ENCODE results near the gene METTL13.

The METTL13 gene

GRCh38 chr1:171811672-171812071 lies 30.2 kb downstream of the METTL13 start:
- Histone ChIP-seq H3K9ac (ENCODE audit: low read length in 5 of 5) (no peak overlapping the region), H3K9me3 (ENCODE audit: control insufficient read depth in 5 of 5, low read length in 5 of 5) (no peaks in the 10 kb centered on the region), H3K4me3 (ENCODE audit: low read depth in 1 of 5, low read length in 5 of 5) (no peak overlapping the region), H3K4me1 (ENCODE audit: control insufficient read depth in 5 of 5, insufficient read depth in 5 of 5, low read length in 5 of 5) (peaks cover 0 to 4% (median 0%) of the 10 kb centered on the region in 5 donors), H3K36me3 (ENCODE audit: control insufficient read depth in 5 of 5, insufficient read depth in 5 of 5, low read length in 5 of 5) (no peaks in the 10 kb centered on the region), H3K27me3 (ENCODE audit: control insufficient read depth in 5 of 5, insufficient read depth in 4 of 5, low read length in 5 of 5) (no peaks in the 10 kb centered on the region), H3K27ac (ENCODE audit: low read depth, low read length) (no peak overlapping the region)

- H3K4me3 ChIP-seq (ENCODE audit: low read depth in 1 of 5, low read length in 5 of 5), result no peak overlapping the region
- H3K36me3 ChIP-seq (ENCODE audit: control insufficient read depth in 5 of 5, insufficient read depth in 5 of 5, low read length in 5 of 5), result no peaks in the 10 kb centered on the region
- H3K27me3 ChIP-seq (ENCODE audit: control insufficient read depth in 5 of 5, insufficient read depth in 4 of 5, low read length in 5 of 5), result no peaks in the 10 kb centered on the region
- no peak overlapping the region for H3K27ac ChIP-seq (ENCODE audit: low read depth, low read length)
- peaks cover 0 to 4% (median 0%) of the 10 kb centered on the region in 5 donors for H3K4me1 ChIP-seq (ENCODE audit: control insufficient read depth in 5 of 5, insufficient read depth in 5 of 5, low read length in 5 of 5)
- no peak overlapping the region for H3K9ac ChIP-seq (ENCODE audit: low read length in 5 of 5)
- no peaks in the 10 kb centered on the region for H3K9me3 ChIP-seq (ENCODE audit: control insufficient read depth in 5 of 5, low read length in 5 of 5)
Measured at GRCh38 chr1:171814692-171815091, 33.2 kb downstream of the METTL13 start.

GRCh38 chr1:171816300-171816901 lies 34.9 kb downstream of the METTL13 start:
- no peaks in the 10 kb centered on the region for H3K9me3 ChIP-seq (ENCODE audit: control insufficient read depth in 5 of 5, low read length in 5 of 5)
- H3K4me3 ChIP-seq (ENCODE audit: low read depth in 1 of 5, low read length in 5 of 5), result no peak overlapping the region
- H3K27me3 ChIP-seq (ENCODE audit: control insufficient read depth in 5 of 5, insufficient read depth in 4 of 5, low read length in 5 of 5), result no peaks in the 10 kb centered on the region
- H3K4me1 ChIP-seq (ENCODE audit: control insufficient read depth in 5 of 5, insufficient read depth in 5 of 5, low read length in 5 of 5), result peaks cover 0 to 4% (median 0%) of the 10 kb centered on the region in 5 donors
- H3K27ac ChIP-seq (ENCODE audit: low read depth, low read length), result no peak overlapping the region
- H3K9ac ChIP-seq (ENCODE audit: low read length in 5 of 5), result no peak overlapping the region
- H3K36me3 ChIP-seq (ENCODE audit: control insufficient read depth in 5 of 5, insufficient read depth in 5 of 5, low read length in 5 of 5), result no peaks in the 10 kb centered on the region

- peaks cover 0 to 4% (median 0%) of the 10 kb centered on the region in 5 donors for H3K4me1 ChIP-seq (ENCODE audit: control insufficient read depth in 5 of 5, insufficient read depth in 5 of 5, low read length in 5 of 5)
- H3K36me3 ChIP-seq (ENCODE audit: control insufficient read depth in 5 of 5, insufficient read depth in 5 of 5, low read length in 5 of 5), result no peaks in the 10 kb centered on the region
- no peak overlapping the region for H3K4me3 ChIP-seq (ENCODE audit: low read depth in 1 of 5, low read length in 5 of 5)
- H3K9ac ChIP-seq (ENCODE audit: low read length in 5 of 5), result no peak overlapping the region
- no peak overlapping the region for H3K27ac ChIP-seq (ENCODE audit: low read depth, low read length)
- no peaks in the 10 kb centered on the region for H3K9me3 ChIP-seq (ENCODE audit: control insufficient read depth in 5 of 5, low read length in 5 of 5)
- H3K27me3 ChIP-seq (ENCODE audit: control insufficient read depth in 5 of 5, insufficient read depth in 4 of 5, low read length in 5 of 5), result no peaks in the 10 kb centered on the region
Measured at GRCh38 chr1:171817511-171818265, 36.2 kb downstream of the METTL13 start.

- no peak overlapping the region for H3K27ac ChIP-seq (ENCODE audit: low read depth, low read length)
- H3K27me3 ChIP-seq (ENCODE audit: control insufficient read depth in 5 of 5, insufficient read depth in 4 of 5, low read length in 5 of 5), result no peaks in the 10 kb centered on the region
- no peak overlapping the region for H3K9ac ChIP-seq (ENCODE audit: low read length in 5 of 5)
Measured at GRCh38 chr1:171819946-171820345, 38.5 kb downstream of the METTL13 start.

GRCh38 chr1:171826973-171827372 lies 45.5 kb downstream of the METTL13 start:
- Histone ChIP-seq H3K27ac (ENCODE audit: low read depth, low read length) (no peak overlapping the region), H3K36me3 (ENCODE audit: control insufficient read depth in 5 of 5, insufficient read depth in 5 of 5, low read length in 5 of 5) (no peaks in the 10 kb centered on the region), H3K27me3 (ENCODE audit: control insufficient read depth in 5 of 5, insufficient read depth in 4 of 5, low read length in 5 of 5) (no peaks in the 10 kb centered on the region), H3K9me3 (ENCODE audit: control insufficient read depth in 5 of 5, low read length in 5 of 5) (peaks cover 0 to 10% (median 6%) of the 10 kb centered on the region in 5 donors), H3K4me1 (ENCODE audit: control insufficient read depth in 5 of 5, insufficient read depth in 5 of 5, low read length in 5 of 5) (no peaks in the 10 kb centered on the region), H3K4me3 (ENCODE audit: low read depth in 1 of 5, low read length in 5 of 5) (peak overlapping the region in 2 of 5 donors; percentile 1 to 2), H3K9ac (ENCODE audit: low read length in 5 of 5) (no peak overlapping the region)

More at GRCh38 chr1:171819946-171820345, 38.5 kb downstream of the METTL13 start:
- no peaks in the 10 kb centered on the region for H3K36me3 ChIP-seq (ENCODE audit: control insufficient read depth in 5 of 5, insufficient read depth in 5 of 5, low read length in 5 of 5)
- H3K4me3 ChIP-seq (ENCODE audit: low read depth in 1 of 5, low read length in 5 of 5), result no peak overlapping the region
- peaks cover 0 to 4% (median 0%) of the 10 kb centered on the region in 5 donors for H3K4me1 ChIP-seq (ENCODE audit: control insufficient read depth in 5 of 5, insufficient read depth in 5 of 5, low read length in 5 of 5)
- H3K9me3 ChIP-seq (ENCODE audit: control insufficient read depth in 5 of 5, low read length in 5 of 5), result no peaks in the 10 kb centered on the region

GRCh38 chr1:171828794-171829193 lies 47.3 kb downstream of the METTL13 start:
- no peak overlapping the region for H3K4me3 ChIP-seq (ENCODE audit: low read depth in 1 of 5, low read length in 5 of 5)
- no peak overlapping the region for H3K27ac ChIP-seq (ENCODE audit: low read depth, low read length)
- no peaks in the 10 kb centered on the region for H3K4me1 ChIP-seq (ENCODE audit: control insufficient read depth in 5 of 5, insufficient read depth in 5 of 5, low read length in 5 of 5)
- no peaks in the 10 kb centered on the region for H3K36me3 ChIP-seq (ENCODE audit: control insufficient read depth in 5 of 5, insufficient read depth in 5 of 5, low read length in 5 of 5)
- H3K9ac ChIP-seq (ENCODE audit: low read length in 5 of 5), result no peak overlapping the region
- no peaks in the 10 kb centered on the region for H3K27me3 ChIP-seq (ENCODE audit: control insufficient read depth in 5 of 5, insufficient read depth in 4 of 5, low read length in 5 of 5)
- H3K9me3 ChIP-seq (ENCODE audit: control insufficient read depth in 5 of 5, low read length in 5 of 5), result peaks cover 0 to 10% (median 6%) of the 10 kb centered on the region in 5 donors

GRCh38 chr1:171833091-171833825 lies 51.8 kb downstream of the METTL13 start:
- Histone ChIP-seq H3K27ac (ENCODE audit: low read depth, low read length) (no peak overlapping the region), H3K36me3 (ENCODE audit: control insufficient read depth in 5 of 5, insufficient read depth in 5 of 5, low read length in 5 of 5) (peaks cover 0 to 2% (median 0%) of the 10 kb centered on the region in 5 donors), H3K9ac (ENCODE audit: low read length in 5 of 5) (no peak overlapping the region), H3K4me1 (ENCODE audit: control insufficient read depth in 5 of 5, insufficient read depth in 5 of 5, low read length in 5 of 5) (no peaks in the 10 kb centered on the region), H3K4me3 (ENCODE audit: low read depth in 1 of 5, low read length in 5 of 5) (no peak overlapping the region), H3K27me3 (ENCODE audit: control insufficient read depth in 5 of 5, insufficient read depth in 4 of 5, low read length in 5 of 5) (no peaks in the 10 kb centered on the region), H3K9me3 (ENCODE audit: control insufficient read depth in 5 of 5, low read length in 5 of 5) (no peaks in the 10 kb centered on the region)

GRCh38 chr1:171834821-171835220 lies 53.4 kb downstream of the METTL13 start:
- H3K27ac ChIP-seq (ENCODE audit: low read depth, low read length), result no peak overlapping the region
- peaks cover 0 to 2% (median 0%) of the 10 kb centered on the region in 5 donors for H3K36me3 ChIP-seq (ENCODE audit: control insufficient read depth in 5 of 5, insufficient read depth in 5 of 5, low read length in 5 of 5)

GRCh38 chr1:171835891-171836290 lies 54.4 kb downstream of the METTL13 start:
- Histone ChIP-seq H3K9ac (ENCODE audit: low read length in 5 of 5) (no peak overlapping the region), H3K27me3 (ENCODE audit: control insufficient read depth in 5 of 5, insufficient read depth in 4 of 5, low read length in 5 of 5) (no peaks in the 10 kb centered on the region), H3K4me1 (ENCODE audit: control insufficient read depth in 5 of 5, insufficient read depth in 5 of 5, low read length in 5 of 5) (peaks cover 0 to 4% (median 3%) of the 10 kb centered on the region in 5 donors), H3K36me3 (ENCODE audit: control insufficient read depth in 5 of 5, insufficient read depth in 5 of 5, low read length in 5 of 5) (peaks cover 0 to 2% (median 0%) of the 10 kb centered on the region in 5 donors), H3K4me3 (ENCODE audit: low read depth in 1 of 5, low read length in 5 of 5) (no peak overlapping the region), H3K9me3 (ENCODE audit: control insufficient read depth in 5 of 5, low read length in 5 of 5) (peaks cover 0 to 18% (median 6%) of the 10 kb centered on the region in 5 donors), H3K27ac (ENCODE audit: low read depth, low read length) (no peak overlapping the region)

More at GRCh38 chr1:171834821-171835220, 53.4 kb downstream of the METTL13 start:
- Histone ChIP-seq H3K27me3 (ENCODE audit: control insufficient read depth in 5 of 5, insufficient read depth in 4 of 5, low read length in 5 of 5) (no peaks in the 10 kb centered on the region), H3K9me3 (ENCODE audit: control insufficient read depth in 5 of 5, low read length in 5 of 5) (peaks cover 0 to 9% (median 0%) of the 10 kb centered on the region in 5 donors), H3K9ac (ENCODE audit: low read length in 5 of 5) (no peak overlapping the region), H3K4me1 (ENCODE audit: control insufficient read depth in 5 of 5, insufficient read depth in 5 of 5, low read length in 5 of 5) (no peaks in the 10 kb centered on the region), H3K4me3 (ENCODE audit: low read depth in 1 of 5, low read length in 5 of 5) (no peak overlapping the region)
